HEK293T (cell line): ENCODE data around the gene HBS1L.

Experiments
- ARNT ChIP-seq: fragments of 450-650 bp; IDR thresholded peaks from 2 replicates; pipeline ENCODE4 v1.6.1; 2017; ENCODE audit warnings: mild to moderate bottlenecking
- FOXA1 ChIP-seq: fragments of 450-650 bp; IDR thresholded peaks from 2 replicates; pipeline ENCODE4 v1.6.1; 2016; ENCODE audit warnings: mild to moderate bottlenecking
- LEF1 ChIP-seq: fragments of 450-650 bp; IDR thresholded peaks from 2 replicates; pipeline ENCODE4 v1.6.1; 2017; ENCODE audit warnings: mild to moderate bottlenecking, borderline replicate concordance
- NFRKB ChIP-seq: fragments of 450-650 bp; IDR thresholded peaks from 2 replicates; pipeline ENCODE4 v1.6.1; 2016; ENCODE audit warnings: mild to moderate bottlenecking, moderate library complexity
- SP1 ChIP-seq: fragments of 450-650 bp; IDR thresholded peaks from 2 replicates; pipeline ENCODE4 v1.6.1; 2017
- ZNF384 ChIP-seq: fragments of 450-650 bp; IDR thresholded peaks from 2 replicates; pipeline ENCODE4 v1.6.1; 2016
- TF ChIP-seq, protein P1 (sequence below): fragments of 450-650 bp; IDR thresholded peaks from 2 replicates; pipeline ENCODE4 v1.6.1; 2016

DNA sequence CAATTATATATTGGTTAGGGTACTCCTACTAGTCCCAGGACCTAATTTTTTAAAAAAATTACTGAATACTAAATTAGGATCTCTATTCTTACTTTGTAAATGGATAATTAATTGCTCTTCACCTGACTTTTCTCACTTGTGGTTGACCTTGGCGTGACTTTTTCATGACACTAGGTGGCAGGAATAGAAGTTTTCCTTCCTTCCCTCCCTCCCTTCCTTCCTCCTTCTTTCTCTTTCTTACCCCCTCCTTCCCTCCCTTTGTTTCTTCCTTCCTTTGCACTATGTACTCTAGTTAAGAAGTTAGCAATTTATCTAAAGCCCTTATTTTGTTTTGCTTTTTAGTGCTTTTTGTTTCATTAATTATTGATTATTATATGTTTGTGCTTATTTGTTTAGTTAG lies 20.4 kb upstream of the HBS1L start:
- no peak for TF ChIP-seq NFRKB
- TF ChIP-seq SP1, result no peak
- TF ChIP-seq ARNT, result no peak
- TF ChIP-seq LEF1, result no peak
- TF ChIP-seq, protein P1, sequence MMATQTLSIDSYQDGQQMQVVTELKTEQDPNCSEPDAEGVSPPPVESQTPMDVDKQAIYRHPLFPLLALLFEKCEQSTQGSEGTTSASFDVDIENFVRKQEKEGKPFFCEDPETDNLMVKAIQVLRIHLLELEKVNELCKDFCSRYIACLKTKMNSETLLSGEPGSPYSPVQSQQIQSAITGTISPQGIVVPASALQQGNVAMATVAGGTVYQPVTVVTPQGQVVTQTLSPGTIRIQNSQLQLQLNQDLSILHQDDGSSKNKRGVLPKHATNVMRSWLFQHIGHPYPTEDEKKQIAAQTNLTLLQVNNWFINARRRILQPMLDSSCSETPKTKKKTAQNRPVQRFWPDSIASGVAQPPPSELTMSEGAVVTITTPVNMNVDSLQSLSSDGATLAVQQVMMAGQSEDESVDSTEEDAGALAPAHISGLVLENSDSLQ, result no peak
- no peak for TF ChIP-seq ZNF384
- TF ChIP-seq FOXA1, result no peak
